Activated CD4-positive, alpha-beta memory T cell treated with anti-CD3 and anti-CD28 coated beads, Interleukin-2, amount 10 ng/mL, durations not matched to agents 7 days and 5 days (primary cell): Measurements from ENCODE around the gene UBE2L6. TPM values are rescaled to one million over a fixed set of nuclear protein-coding genes. Genes with fewer than 3 reads are reported as not detected.

Experiments used
- CTCF ChIA-PET: fragments of 350-600 bp; sonication (Branson Sonifier 250); formaldehyde crosslinking; loops from one replicate; lab custom pipeline; 2021; ENCODE audit warnings: antibody characterized with exemption, inconsistent platforms; lab: Charles Lee
- POLR2A ChIA-PET: fragments of 350-600 bp; sonication (Branson Sonifier 250); formaldehyde crosslinking; loops from one replicate; lab custom pipeline; 2021; ENCODE audit warnings: antibody characterized with exemption; lab: Charles Lee
- DNase-seq: peaks from one replicate; pipeline ENCODE4 v3.0.0-alpha.2; 2020
- H3K27ac Mint-ChIP-seq: one replicate; pipeline ENCODE4 v1.8.0; 2021; ENCODE audit warnings: mild to moderate bottlenecking, mixed read lengths
- H3K27me3 Mint-ChIP-seq: one replicate; pipeline ENCODE4 v1.8.0; 2021; ENCODE audit warnings: mixed read lengths
- H3K36me3 Mint-ChIP-seq: one replicate; pipeline ENCODE4 v1.8.0; 2021; ENCODE audit warnings: low read depth, mixed read lengths
- H3K4me1 Mint-ChIP-seq: one replicate; pipeline ENCODE4 v1.8.0; 2021; ENCODE audit warnings: mixed read lengths
- H3K4me3 Mint-ChIP-seq: one replicate; pipeline ENCODE4 v1.8.0; 2021; ENCODE audit warnings: mild to moderate bottlenecking, mixed read lengths
- H3K9me3 Mint-ChIP-seq: one replicate; pipeline ENCODE4 v1.8.0; 2021; ENCODE audit warnings: mixed read lengths
- total RNA-seq, 2 experiments: library from RNA; stranded (reverse); gene quantifications; one replicate each; pipeline ENCODE4 v1.2.3, GENCODE V29; 2021

UBE2L6 gene
- total RNA-seq, 2 experiments from 2014 or later = 281 to 285 TPM

- peaks cover 21% of the 10 kb centered on the region for H3K36me3 Mint-ChIP-seq
- DNase-seq = no peak
- no peak overlapping the region for H3K4me3 Mint-ChIP-seq
- CTCF ChIA-PET = interaction anchor here (0.7 to 6.4 kb wide), 7 partner anchors 9 to 45 kb away, joined by 3 to 75 read pairs (median 5); partner anchors contain the start of gene SLC43A1
- H3K4me1 Mint-ChIP-seq = peaks cover 4% of the 10 kb centered on the region
- no peak overlapping the region for H3K27ac Mint-ChIP-seq
- no peaks in the 10 kb centered on the region for H3K27me3 Mint-ChIP-seq
- POLR2A ChIA-PET = no interaction called here
- H3K9me3 Mint-ChIP-seq = no peaks in the 10 kb centered on the region
Measured at GRCh38 chr11:57502870-57503269, 64.6 kb downstream of the UBE2L6 start.

- ChIA-PET CTCF (interaction anchor here (1.1 to 2.1 kb wide), 7 partner anchors 9 to 44 kb away, joined by 3 to 24 read pairs (median 4); partner anchors contain the start of gene SLC43A1), POLR2A (interaction anchor here (1.2 kb wide), 1 partner anchor 9 kb away, joined by 6 read pairs; no protein-coding TSS in a partner anchor)
- no peak for DNase-seq
- no peak overlapping the region for H3K4me3 Mint-ChIP-seq
- no peaks in the 10 kb centered on the region for H3K27me3 Mint-ChIP-seq
- H3K27ac Mint-ChIP-seq = no peak overlapping the region
- H3K4me1 Mint-ChIP-seq = peaks cover 4% of the 10 kb centered on the region
- peaks cover 22% of the 10 kb centered on the region for H3K36me3 Mint-ChIP-seq
- no peaks in the 10 kb centered on the region for H3K9me3 Mint-ChIP-seq
Measured at GRCh38 chr11:57502376-57502775, 65.1 kb downstream of the UBE2L6 start.

GRCh38 chr11:57501953-57502352 lies 65.5 kb downstream of the UBE2L6 start:
- ChIA-PET CTCF (interaction anchor here (1.1 to 2.1 kb wide), 7 partner anchors 8 to 44 kb away, joined by 3 to 24 read pairs (median 4); partner anchors contain the start of gene SLC43A1), POLR2A (interaction anchor here (1.2 kb wide), 1 partner anchor 9 kb away, joined by 6 read pairs; no protein-coding TSS in a partner anchor)
- DNase-seq = no peak
- Mint-ChIP-seq H3K4me1 (peaks cover 4% of the 10 kb centered on the region), H3K4me3 (no peak overlapping the region), H3K27ac (no peak overlapping the region), H3K9me3 (no peaks in the 10 kb centered on the region), H3K27me3 (no peaks in the 10 kb centered on the region), H3K36me3 (peaks cover 25% of the 10 kb centered on the region)

Other genes starting within 250 kb of the UBE2L6 start
- gene TNKS1BP1, start 242.7 kb downstream of the UBE2L6 start, total RNA-seq = 10 to 100 TPM in 1 of 2 experiments, 1 to 10 TPM in 1; 9.9 to 10.7 TPM
- 100 to 1,000 TPM; 135 to 137 TPM for gene SSRP1, start 231.8 kb downstream of the UBE2L6 start, total RNA-seq
- not detected for gene P2RX3, start 229.3 kb downstream of the UBE2L6 start, total RNA-seq
- gene PRG3, start 186.5 kb downstream of the UBE2L6 start, total RNA-seq = not detected
- gene PRG2, start 177.0 kb downstream of the UBE2L6 start, total RNA-seq = under 1 TPM; 0.33 to 0.68 TPM
- 100 to 1,000 TPM in 1 of 2 experiments, 10 to 100 TPM in 1; 94.5 to 101 TPM for gene SLC43A3, start 140.6 kb downstream of the UBE2L6 start, total RNA-seq
- under 1 TPM; 0.35 to 0.50 TPM for gene RTN4RL2, start 107.1 kb downstream of the UBE2L6 start, total RNA-seq
- 10 to 100 TPM; 29.9 to 31.7 TPM for gene SLC43A1, start 52.0 kb downstream of the UBE2L6 start, total RNA-seq
- gene TIMM10, start 36.9 kb downstream of the UBE2L6 start, total RNA-seq = 10 to 100 TPM; 82.4 to 86.1 TPM
- not detected for gene SMTNL1, start 30.1 kb downstream of the UBE2L6 start, total RNA-seq
- under 1 TPM; 0.55 to 0.93 TPM for gene SERPING1, start 30.0 kb upstream of the UBE2L6 start, total RNA-seq
- 1 to 10 TPM; 1.5 to 2.2 TPM for gene YPEL4, start 82.2 kb upstream of the UBE2L6 start, total RNA-seq
- 10 to 100 TPM; 14.8 to 17.5 TPM for gene CLP1, start 90.1 kb upstream of the UBE2L6 start, total RNA-seq
- gene ZDHHC5, start 100.4 kb upstream of the UBE2L6 start, total RNA-seq = 10 to 100 TPM; 77.6 to 86.6 TPM
- gene MED19, start 144.5 kb upstream of the UBE2L6 start, total RNA-seq = 10 to 100 TPM; 13.9 to 14.1 TPM
- gene TMX2, start 144.9 kb upstream of the UBE2L6 start, total RNA-seq = 10 to 100 TPM; 47.0 to 53.6 TPM
- gene SELENOH, start 173.8 kb upstream of the UBE2L6 start, total RNA-seq = 100 to 1,000 TPM; 148 to 162 TPM
- gene BTBD18, start 184.1 kb upstream of the UBE2L6 start, total RNA-seq = not detected
- 1 to 10 TPM; 2.4 to 4.5 TPM for gene CTNND1, start 194.1 kb upstream of the UBE2L6 start, total RNA-seq